Fibroblast of skin of abdomen (primary cell): Measurements from ENCODE around the gene KDELR3.

Experiments used
- DNase-seq: peaks from one replicate; pipeline ENCODE4 v3.0.0-alpha.2; 2013

KDELR3 gene

DNA sequence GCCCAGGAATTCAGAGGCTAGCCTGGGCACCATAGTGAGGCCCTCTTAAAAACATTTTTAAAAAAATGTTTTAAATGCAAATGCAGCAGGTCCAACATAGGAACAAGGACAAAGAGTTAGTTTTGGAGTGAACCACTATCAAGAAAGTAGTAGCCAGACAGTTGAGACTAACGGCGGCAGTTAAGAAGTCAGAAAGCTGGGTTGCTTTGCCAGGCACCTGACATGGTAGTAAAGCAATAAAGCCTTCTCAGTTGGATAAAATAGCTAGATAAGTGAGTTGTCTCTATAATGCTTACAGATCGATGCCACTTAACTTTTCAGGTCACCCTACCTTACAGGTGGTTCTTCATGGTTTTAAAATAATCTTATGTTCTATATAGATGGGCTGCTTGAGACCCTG, 55.1 kb downstream of the KDELR3 start:
- DNase-seq: no peak

DNA sequence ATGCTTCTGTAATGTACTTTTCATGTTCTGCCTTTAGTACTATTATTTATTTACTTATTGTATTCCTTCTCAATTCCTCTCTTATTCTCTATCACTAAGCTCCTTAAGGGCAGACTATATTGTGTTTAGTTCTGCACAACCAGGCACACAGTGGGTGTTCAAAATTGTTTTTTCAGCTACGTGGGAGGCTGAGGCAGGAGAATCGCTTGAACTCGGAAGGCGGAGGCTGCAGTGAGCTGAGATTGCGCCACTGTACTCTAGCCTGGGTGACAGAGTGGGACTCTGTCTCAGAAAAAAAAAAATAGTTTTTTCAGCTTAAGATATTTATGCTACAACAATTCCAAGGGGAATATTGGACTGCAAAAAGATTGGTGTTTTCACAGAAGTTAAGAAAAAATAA, 55.6 kb downstream of the KDELR3 start:
- no peak for DNase-seq

DNA sequence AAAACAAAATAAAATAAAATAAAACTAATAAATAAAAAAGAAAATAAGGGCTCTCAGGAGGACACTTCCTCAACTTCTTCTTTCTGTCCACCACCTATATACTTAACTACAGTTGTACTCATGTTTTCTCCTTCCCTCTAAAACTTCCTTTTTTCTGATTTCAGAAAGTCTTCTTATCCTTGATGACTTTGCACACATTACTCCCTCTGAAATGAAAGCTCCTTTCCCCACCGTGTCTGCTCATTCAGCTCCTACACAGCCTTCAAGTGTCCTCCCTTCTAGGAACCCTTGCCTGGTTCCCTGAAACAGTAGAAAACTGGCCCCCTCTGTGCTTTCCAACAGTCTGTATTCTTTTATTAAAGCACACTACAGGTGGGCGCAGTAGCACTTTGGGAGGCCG, 56.5 kb downstream of the KDELR3 start:
- no peak for DNase-seq

DNA sequence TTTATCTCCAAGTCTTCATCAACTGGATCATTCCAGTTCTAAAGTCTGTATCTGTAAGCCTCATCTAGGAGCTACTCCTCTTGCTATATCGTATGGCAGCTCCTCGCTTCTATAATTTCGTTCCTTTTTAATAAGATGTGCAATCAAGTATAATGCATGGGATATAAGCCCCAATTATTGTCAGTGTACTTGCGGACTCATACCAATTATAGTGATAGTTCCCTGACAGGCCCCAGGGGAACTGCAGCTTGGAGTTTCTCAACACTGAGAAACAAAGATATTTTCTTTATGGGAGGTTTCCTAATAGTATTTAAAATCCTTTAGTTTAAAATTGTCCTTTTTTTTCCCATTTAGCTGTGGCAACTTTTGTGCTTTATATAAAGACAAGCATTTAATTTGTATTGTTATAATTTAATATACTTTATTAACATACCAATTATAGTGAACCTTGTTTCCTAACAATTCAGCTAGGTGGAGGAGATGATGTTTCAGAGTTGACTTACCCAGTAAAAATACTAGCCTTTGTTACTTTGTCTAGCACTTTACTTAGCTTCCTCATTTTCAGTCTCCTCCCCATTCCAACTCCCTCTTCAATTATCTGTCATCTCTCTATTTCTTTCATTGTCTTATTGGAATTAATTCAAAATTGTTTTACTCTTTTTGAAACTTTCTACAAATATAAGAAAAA, 63.5 kb downstream of the KDELR3 start:
- no peak for DNase-seq
